HG03432 (cell line): ENCODE results near the gene ATXN2.
"Not testable (repeated sequence)": the region's sequence is repeated elsewhere in the genome, so short reads cannot be mapped to it uniquely, and the experiment has no call there.

Source experiments
- ATAC-seq: cut with Tn5 transposase; IDR thresholded peaks from one replicate; pipeline ENCODE4 v1.9.1; 2021; ENCODE audit warnings: mild to moderate bottlenecking, moderate library complexity; ENCODE audit not compliant: unreplicated experiment

The ATXN2 gene

GRCh38 chr12:111602348-111602747, 3.2 kb upstream of the ATXN2 start:
- ATAC-seq, result no peak

- not testable (repeated sequence) for ATAC-seq
Measured at GRCh38 chr12:111600986-111601385, 1.9 kb upstream of the ATXN2 start.

- ATAC-seq, result no peak
Measured at GRCh38 chr12:111600205-111600642, 1.1 kb upstream of the ATXN2 start.

- peak; percentile 76 for ATAC-seq
Measured at GRCh38 chr12:111599453-111600204, 514 bp upstream of the ATXN2 start.

- ATAC-seq, result peak; percentile 13
Measured at GRCh38 chr12:111597831-111598636, 1.1 kb downstream of the ATXN2 start.

- ATAC-seq, result no peak
Measured at GRCh38 chr12:111596985-111597830, 1.9 kb downstream of the ATXN2 start.

- ATAC-seq, result not testable (repeated sequence)
Measured at GRCh38 chr12:111595341-111595835, 3.7 kb downstream of the ATXN2 start.

GRCh38 chr12:111591399-111592010, 7.6 kb downstream of the ATXN2 start:
- not testable (repeated sequence) for ATAC-seq

- ATAC-seq, result no peak
Measured at GRCh38 chr12:111590552-111590951, 8.6 kb downstream of the ATXN2 start.

GRCh38 chr12:111589601-111590000, 9.5 kb downstream of the ATXN2 start:
- no peak for ATAC-seq

GRCh38 chr12:111588010-111588409, 11.1 kb downstream of the ATXN2 start:
- ATAC-seq, result no peak

GRCh38 chr12:111586986-111587385, 12.1 kb downstream of the ATXN2 start:
- no peak for ATAC-seq

GRCh38 chr12:111585690-111586089, 13.4 kb downstream of the ATXN2 start:
- no peak for ATAC-seq

- ATAC-seq, result no peak
Measured at GRCh38 chr12:111584959-111585358, 14.2 kb downstream of the ATXN2 start.

GRCh38 chr12:111583506-111583905, 15.6 kb downstream of the ATXN2 start:
- ATAC-seq, result not testable (repeated sequence)

GRCh38 chr12:111582133-111582747, 16.9 kb downstream of the ATXN2 start:
- no peak for ATAC-seq

- ATAC-seq, result no peak
Measured at GRCh38 chr12:111581434-111582132, 17.5 kb downstream of the ATXN2 start.

- ATAC-seq, result no peak
Measured at GRCh38 chr12:111580737-111581136, 18.4 kb downstream of the ATXN2 start.

GRCh38 chr12:111580119-111580425, 19.0 kb downstream of the ATXN2 start:
- no peak for ATAC-seq

- ATAC-seq, result no peak
Measured at GRCh38 chr12:111578971-111579340, 20.2 kb downstream of the ATXN2 start.
